ENCODE results near the gene ADGRL2. TPM values are rescaled to one million over a fixed set of nuclear protein-coding genes. Genes with fewer than 3 reads are reported as not detected.

Gene ADGRL2
- total RNA-seq, 1 donor from 2014 or later: 70.8 TPM

DNA sequence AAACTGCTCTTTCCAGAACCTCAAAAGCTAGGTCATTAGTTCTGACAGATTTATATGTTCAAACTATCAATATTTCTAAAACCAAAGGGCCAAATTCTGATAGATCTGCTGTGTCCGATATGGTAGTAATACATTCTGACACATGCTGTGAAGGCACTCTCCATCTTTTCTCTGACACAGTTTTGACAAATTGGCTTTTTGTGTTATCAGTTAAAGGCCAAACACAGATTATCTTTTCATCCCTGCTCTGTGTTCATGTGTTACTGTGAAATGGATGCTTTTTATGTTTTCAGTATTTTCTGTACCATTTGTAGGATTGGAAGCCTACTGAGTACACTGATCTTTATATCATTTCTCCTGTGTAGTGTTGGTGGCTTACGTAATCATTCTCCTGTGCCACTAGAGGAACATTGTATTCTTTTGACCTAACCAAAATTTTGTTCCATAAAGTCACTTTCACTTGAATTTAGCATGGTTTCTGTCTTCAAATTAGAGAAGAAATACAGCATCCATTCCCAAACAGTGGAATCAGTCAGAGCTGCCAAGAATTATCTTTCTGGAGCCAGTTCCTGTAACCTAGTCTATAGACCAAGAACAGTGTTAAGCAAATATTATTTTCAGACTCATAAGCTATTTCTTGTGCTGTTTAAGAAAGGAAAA is 137.2 kb downstream of the ADGRL2 start:
- no peaks in the 10 kb centered on the region for H3K9me3 Mint-ChIP-seq (ENCODE audit: low read depth)
- DNase-seq (ENCODE audit: low spot score, unreplicated experiment): no peak
- H3K4me3 Mint-ChIP-seq (ENCODE audit: low read depth): no peak overlapping the region
- H3K27ac Mint-ChIP-seq: no peak overlapping the region
- H3K4me1 Mint-ChIP-seq (ENCODE audit: low read depth): peaks cover 9% of the 10 kb centered on the region
- no peaks in the 10 kb centered on the region for H3K27me3 Mint-ChIP-seq
- TF ChIP-seq, protein P1, sequence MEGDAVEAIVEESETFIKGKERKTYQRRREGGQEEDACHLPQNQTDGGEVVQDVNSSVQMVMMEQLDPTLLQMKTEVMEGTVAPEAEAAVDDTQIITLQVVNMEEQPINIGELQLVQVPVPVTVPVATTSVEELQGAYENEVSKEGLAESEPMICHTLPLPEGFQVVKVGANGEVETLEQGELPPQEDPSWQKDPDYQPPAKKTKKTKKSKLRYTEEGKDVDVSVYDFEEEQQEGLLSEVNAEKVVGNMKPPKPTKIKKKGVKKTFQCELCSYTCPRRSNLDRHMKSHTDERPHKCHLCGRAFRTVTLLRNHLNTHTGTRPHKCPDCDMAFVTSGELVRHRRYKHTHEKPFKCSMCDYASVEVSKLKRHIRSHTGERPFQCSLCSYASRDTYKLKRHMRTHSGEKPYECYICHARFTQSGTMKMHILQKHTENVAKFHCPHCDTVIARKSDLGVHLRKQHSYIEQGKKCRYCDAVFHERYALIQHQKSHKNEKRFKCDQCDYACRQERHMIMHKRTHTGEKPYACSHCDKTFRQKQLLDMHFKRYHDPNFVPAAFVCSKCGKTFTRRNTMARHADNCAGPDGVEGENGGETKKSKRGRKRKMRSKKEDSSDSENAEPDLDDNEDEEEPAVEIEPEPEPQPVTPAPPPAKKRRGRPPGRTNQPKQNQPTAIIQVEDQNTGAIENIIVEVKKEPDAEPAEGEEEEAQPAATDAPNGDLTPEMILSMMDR (IDR thresholded peaks at IDR 0.05; ENCODE audit: unreplicated experiment): no peak
- H3K36me3 Mint-ChIP-seq (ENCODE audit: insufficient read depth): peaks cover 5% of the 10 kb centered on the region

DNA sequence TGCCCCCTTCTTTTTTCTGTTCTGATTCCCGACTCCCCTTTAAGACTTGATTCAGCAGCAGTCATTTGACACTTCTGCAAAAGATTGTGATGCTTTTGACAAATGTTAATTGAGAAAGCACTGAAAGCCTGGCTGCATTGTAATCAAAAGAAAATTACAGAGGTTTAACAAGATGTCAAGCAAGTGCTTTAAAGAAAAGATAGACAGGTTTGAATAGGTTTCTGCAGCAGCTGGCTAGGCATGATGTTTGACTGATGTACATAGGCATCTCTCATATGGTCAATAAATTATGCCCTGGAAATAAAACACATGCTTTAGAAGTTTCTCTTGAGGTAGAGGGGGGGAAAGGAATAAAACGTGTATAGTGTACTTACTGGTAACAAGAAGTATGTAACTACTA is 147.8 kb downstream of the ADGRL2 start:
- peaks cover 4% of the 10 kb centered on the region for H3K36me3 Mint-ChIP-seq (ENCODE audit: insufficient read depth)
- no peaks in the 10 kb centered on the region for H3K9me3 Mint-ChIP-seq (ENCODE audit: low read depth)
- peaks cover 4% of the 10 kb centered on the region for H3K4me1 Mint-ChIP-seq (ENCODE audit: low read depth)
- TF ChIP-seq, protein P1 (IDR thresholded peaks at IDR 0.05; ENCODE audit: unreplicated experiment): no peak
- H3K27me3 Mint-ChIP-seq: no peaks in the 10 kb centered on the region
- no peak overlapping the region for H3K27ac Mint-ChIP-seq
- DNase-seq (ENCODE audit: low spot score, unreplicated experiment): no peak
- H3K4me3 Mint-ChIP-seq (ENCODE audit: low read depth): no peak overlapping the region

DNA sequence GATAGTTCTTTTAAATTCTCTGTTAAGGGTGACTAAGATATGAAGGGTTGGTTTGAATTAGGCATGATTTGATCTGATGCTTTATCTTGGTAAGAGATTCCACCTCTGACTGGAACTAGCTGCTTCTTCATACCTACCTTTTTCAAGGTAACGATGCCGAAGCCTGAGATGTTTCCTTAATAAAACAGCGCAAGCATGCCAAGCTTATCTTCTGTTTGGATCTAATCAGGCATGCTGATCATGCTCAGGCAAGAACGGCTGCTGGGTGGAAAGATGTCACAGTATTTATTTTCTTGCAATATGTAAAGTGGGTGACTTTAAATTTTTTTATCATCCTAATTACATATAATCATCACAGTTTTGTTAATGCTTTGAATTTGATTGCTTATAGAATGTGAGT is 148.7 kb downstream of the ADGRL2 start:
- Mint-ChIP-seq H3K4me1 (ENCODE audit: low read depth) (peaks cover 6% of the 10 kb centered on the region), H3K4me3 (ENCODE audit: low read depth) (no peak overlapping the region), H3K27ac (no peak overlapping the region), H3K36me3 (ENCODE audit: insufficient read depth) (no peaks in the 10 kb centered on the region), H3K9me3 (ENCODE audit: low read depth) (no peaks in the 10 kb centered on the region), H3K27me3 (no peaks in the 10 kb centered on the region)
- no peak for DNase-seq (ENCODE audit: low spot score, unreplicated experiment)
- TF ChIP-seq, protein P1 (IDR thresholded peaks at IDR 0.05; ENCODE audit: unreplicated experiment): no peak

DNA sequence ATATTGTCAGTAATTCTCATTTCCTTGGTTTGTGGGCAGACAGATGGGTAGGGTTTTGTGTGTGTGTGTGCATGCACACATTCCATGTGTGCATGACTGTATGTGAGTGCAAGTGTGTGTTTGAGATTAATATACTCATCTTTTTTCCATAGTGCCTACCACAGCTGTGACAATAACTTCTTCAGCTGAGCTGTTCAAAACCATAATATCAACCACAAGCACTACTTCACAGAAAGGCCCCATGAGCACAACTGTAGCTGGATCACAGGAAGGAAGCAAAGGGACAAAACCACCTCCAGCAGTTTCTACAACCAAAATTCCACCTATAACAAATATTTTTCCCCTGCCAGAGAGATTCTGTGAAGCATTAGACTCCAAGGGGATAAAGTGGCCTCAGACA is 149.3 kb downstream of the ADGRL2 start:
- H3K9me3 Mint-ChIP-seq (ENCODE audit: low read depth): no peaks in the 10 kb centered on the region
- H3K27me3 Mint-ChIP-seq: no peaks in the 10 kb centered on the region
- no peak overlapping the region for H3K4me3 Mint-ChIP-seq (ENCODE audit: low read depth)
- no peak for DNase-seq (ENCODE audit: low spot score, unreplicated experiment)
- no peak overlapping the region for H3K27ac Mint-ChIP-seq
- H3K4me1 Mint-ChIP-seq (ENCODE audit: low read depth): peaks cover 12% of the 10 kb centered on the region
- TF ChIP-seq, protein P1 (IDR thresholded peaks at IDR 0.05; ENCODE audit: unreplicated experiment): no peak
- no peaks in the 10 kb centered on the region for H3K36me3 Mint-ChIP-seq (ENCODE audit: insufficient read depth)

DNA sequence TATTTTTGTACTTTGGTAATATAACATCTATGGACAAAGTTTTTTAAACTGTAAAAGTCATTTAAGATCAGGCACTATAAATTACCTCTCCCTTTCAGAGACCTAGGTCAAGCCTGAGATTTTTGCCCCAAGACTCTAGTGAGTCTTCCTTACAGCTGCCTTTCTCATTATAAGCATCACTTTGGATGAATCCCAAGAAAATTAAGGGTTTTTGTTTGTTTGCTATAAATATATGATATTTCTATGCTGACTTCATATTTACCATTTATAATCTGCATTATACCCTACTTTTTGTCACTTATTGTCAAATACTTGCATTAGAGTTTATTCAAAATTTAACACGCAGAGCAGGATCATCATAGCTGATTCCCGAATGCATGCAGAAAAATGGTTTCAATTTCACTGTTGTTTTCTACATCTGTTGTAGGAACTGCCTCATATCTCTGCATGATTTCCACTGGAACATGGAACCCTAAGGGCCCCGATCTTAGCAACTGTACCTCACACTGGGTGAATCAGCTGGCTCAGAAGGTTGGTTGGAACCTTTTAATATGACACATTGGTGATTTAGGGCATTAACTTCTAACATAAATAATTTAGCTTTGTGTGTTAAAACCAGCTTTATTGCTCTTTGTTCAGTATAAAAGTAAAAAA is 150.0 kb downstream of the ADGRL2 start:
- H3K36me3 Mint-ChIP-seq (ENCODE audit: insufficient read depth): peaks cover 2% of the 10 kb centered on the region
- no peak overlapping the region for H3K27ac Mint-ChIP-seq
- H3K9me3 Mint-ChIP-seq (ENCODE audit: low read depth): no peaks in the 10 kb centered on the region
- DNase-seq (ENCODE audit: low spot score, unreplicated experiment): no peak
- no peaks in the 10 kb centered on the region for H3K27me3 Mint-ChIP-seq
- TF ChIP-seq, protein P1 (IDR thresholded peaks at IDR 0.05; ENCODE audit: unreplicated experiment): no peak
- H3K4me1 Mint-ChIP-seq (ENCODE audit: low read depth): peaks cover 13% of the 10 kb centered on the region
- H3K4me3 Mint-ChIP-seq (ENCODE audit: low read depth): no peak overlapping the region
